ENCODE measurements around the gene FXYD4. TPM values are rescaled to one million over a fixed set of nuclear protein-coding genes. Genes with fewer than 3 reads are reported as not detected.
"Not testable (repeated sequence)": the region's sequence is repeated elsewhere in the genome, so short reads cannot be mapped to it uniquely, and the experiment has no call there.

FXYD4 gene
- total RNA-seq, 1 experiment from 2014 or later, result not detected

DNA sequence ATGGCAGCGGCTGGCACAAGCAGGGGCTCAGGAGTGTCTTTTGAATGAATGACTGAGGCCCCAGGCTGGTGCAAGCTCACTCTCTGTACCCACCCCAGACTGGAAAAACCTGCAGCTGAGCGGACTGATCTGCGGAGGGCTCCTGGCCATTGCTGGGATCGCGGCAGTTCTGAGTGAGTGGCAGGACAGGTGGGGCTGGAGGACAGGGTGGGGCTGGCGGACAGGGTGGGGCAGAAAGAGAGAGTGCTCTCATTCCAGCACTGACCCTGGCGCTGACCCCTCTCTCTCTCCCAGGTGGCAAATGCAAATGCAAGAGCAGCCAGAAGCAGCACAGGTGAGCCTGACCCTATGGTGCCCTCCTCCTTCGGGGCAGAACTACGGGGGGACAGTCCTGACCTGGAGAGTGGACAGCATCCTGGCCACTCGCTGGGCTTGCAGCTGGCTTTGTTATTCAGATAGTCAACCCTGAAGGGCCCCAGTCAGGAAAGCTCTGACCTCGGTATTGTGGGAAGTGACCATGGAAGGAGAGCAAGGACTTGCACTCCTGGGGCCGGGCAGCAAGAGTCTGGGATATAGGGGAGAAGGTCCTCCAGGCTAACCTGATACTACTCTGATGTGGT lies 4.1 kb downstream of the FXYD4 start:
- peak; percentile 64 for DNase-seq (ENCODE audit: low spot score)

- DNase-seq (ENCODE audit: low spot score), result no peak
Observed at GRCh38 chr10:43376046-43376635, 4.7 kb downstream of the FXYD4 start.

DNA sequence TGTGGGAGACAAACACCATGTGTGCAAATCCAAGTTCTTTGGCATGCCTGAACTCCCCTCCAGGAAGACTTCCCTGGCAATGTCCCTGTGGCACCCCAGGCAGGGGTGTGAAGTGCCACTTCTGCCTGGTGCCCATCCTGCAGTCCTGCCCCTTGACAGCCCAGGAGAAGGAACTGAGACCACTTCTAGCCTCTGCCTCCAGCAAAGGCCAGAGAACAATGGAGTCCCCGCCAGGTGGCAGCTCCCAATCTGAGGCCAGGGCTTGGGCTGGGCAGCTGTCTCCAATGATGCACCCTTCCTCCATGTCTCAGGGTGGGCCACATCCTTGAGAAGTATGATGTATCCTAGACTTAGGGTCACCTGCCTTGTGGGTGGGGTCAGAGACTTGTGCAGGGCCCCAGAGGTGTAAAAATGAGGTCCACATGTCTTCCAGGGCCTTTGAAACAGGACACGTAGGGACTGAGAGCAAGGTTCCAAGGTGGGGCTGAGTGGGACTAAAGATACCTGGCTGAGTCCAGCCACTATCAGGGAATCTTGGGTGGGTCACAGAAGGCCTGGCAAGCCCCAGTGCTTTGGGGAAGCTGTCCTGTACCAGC lies 5.5 kb downstream of the FXYD4 start:
- DNase-seq (ENCODE audit: low spot score), result no peak

DNA sequence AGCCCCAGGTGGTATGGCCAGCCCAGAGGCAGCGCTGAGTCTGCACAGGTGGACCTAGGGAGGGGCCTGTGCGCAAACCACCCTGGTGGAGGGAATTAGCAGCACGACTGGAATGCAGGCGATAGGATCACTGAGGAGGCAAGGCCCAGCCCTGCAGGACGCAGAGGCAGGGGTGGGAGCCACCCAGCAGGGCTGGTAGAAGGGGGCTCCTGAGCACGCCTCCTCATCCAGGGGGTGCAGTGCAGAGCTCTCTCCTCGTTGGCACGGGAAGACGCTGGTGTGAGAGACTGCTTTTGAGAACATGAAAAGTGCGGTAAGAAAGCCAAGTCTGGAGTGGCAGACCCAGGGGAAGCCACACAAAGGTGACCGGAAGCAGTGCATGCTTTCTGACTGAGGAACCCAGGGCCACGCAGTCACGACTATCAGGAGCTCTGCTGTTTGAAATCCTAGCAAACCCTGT lies 6.0 kb downstream of the FXYD4 start:
- DNase-seq (ENCODE audit: low spot score), result peak; percentile 88

GRCh38 chr10:43380610-43381222 lies 9.3 kb downstream of the FXYD4 start:
- DNase-seq (ENCODE audit: low spot score), result no peak

GRCh38 chr10:43383204-43383971 lies 12.0 kb downstream of the FXYD4 start:
- DNase-seq (ENCODE audit: low spot score), result no peak

- DNase-seq (ENCODE audit: low spot score), result peak; percentile 46
Observed at GRCh38 chr10:43384252-43385221, 13.1 kb downstream of the FXYD4 start.

GRCh38 chr10:43385412-43386004 lies 14.1 kb downstream of the FXYD4 start:
- no peak for DNase-seq (ENCODE audit: low spot score)

DNA sequence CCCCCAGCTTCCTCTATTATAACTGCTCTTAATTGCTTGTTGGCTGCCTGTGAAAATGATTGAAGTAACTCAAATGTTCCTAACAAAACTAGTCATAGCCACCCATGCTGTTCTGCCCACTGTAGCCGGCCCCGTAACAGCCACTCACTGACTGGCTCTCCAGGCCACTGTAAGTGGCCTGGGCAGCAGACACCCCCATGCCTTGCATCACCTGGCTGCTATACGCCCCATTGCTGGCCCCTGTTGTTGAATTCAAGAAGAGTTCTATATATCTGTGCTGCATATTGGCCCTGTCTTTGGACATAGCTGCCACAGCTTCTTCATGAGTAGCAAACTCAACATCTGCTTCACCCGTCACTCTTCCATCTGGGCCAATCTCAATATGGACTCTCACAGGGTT lies 15.1 kb downstream of the FXYD4 start:
- DNase-seq (ENCODE audit: low spot score), result peak; percentile 0

- DNase-seq (ENCODE audit: low spot score), result peak; percentile 0
Observed at GRCh38 chr10:43386981-43387677, 15.7 kb downstream of the FXYD4 start.

- no peak for DNase-seq (ENCODE audit: low spot score)
Observed at GRCh38 chr10:43387678-43388032, 16.2 kb downstream of the FXYD4 start.

DNA sequence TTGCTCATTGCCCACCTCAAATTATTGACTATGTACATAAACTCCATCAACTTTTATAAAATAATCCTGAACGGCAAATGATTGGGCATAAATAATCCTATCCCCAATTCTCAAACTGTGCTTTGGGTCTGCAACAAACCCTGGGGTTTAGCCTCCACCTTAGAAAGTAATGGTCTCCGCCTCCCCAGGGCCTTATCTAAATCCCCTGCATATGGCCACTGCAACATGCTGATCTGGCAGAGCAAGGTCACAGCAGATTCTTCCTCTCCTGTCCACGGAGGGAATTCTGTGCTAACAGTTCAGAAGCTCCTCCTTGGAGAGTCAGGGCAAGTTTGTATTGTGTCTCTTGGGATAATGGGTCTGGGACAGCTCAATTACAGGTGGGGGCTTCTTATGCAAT lies 18.4 kb downstream of the FXYD4 start:
- DNase-seq (ENCODE audit: low spot score), result no peak

GRCh38 chr10:43390333-43390732 lies 18.9 kb downstream of the FXYD4 start:
- no peak for DNase-seq (ENCODE audit: low spot score)

DNA sequence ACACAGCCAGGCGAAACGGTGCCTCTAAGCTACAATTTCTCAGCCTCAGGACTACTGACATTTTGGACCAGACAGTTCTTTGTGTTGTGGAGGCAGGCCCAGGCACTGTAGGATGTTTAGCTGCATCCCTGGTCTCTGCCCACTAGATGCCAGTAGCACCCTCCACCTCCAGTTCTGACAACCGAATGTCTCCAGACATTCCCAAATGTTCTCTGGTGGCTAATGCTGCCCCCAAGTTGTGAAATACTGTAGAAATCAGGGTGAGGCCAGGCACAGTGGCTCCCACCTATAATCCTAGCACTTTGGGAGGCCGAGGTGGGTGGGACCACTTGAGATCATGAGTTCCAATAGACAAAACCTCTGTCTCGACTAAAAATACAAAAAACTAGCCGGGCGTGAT lies 19.3 kb downstream of the FXYD4 start:
- DNase-seq (ENCODE audit: low spot score), result no peak

GRCh38 chr10:43391496-43391895 lies 20.1 kb downstream of the FXYD4 start:
- peak; percentile 0 for DNase-seq (ENCODE audit: low spot score)

DNA sequence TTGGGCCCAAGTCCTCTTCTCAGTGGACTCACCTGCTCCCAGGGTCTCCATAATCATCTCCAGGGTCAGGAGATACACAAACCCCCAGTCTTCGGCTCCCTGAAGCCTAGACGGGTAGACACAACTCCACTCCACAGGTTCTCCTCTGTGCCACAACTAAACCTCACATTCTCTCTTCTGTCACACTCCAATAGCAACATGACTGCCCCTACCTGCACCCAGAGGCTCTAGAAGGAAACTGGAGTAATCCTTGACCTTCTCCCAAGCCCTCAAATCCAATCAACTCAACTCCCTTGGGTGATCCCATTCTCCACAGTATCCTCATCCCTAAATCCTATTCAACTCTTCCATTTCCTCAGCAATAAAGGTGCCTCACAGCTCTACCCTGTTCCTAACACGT lies 21.3 kb downstream of the FXYD4 start:
- DNase-seq (ENCODE audit: low spot score), result no peak

GRCh38 chr10:43393186-43393585 lies 21.8 kb downstream of the FXYD4 start:
- DNase-seq (ENCODE audit: low spot score), result not testable (repeated sequence)

DNA sequence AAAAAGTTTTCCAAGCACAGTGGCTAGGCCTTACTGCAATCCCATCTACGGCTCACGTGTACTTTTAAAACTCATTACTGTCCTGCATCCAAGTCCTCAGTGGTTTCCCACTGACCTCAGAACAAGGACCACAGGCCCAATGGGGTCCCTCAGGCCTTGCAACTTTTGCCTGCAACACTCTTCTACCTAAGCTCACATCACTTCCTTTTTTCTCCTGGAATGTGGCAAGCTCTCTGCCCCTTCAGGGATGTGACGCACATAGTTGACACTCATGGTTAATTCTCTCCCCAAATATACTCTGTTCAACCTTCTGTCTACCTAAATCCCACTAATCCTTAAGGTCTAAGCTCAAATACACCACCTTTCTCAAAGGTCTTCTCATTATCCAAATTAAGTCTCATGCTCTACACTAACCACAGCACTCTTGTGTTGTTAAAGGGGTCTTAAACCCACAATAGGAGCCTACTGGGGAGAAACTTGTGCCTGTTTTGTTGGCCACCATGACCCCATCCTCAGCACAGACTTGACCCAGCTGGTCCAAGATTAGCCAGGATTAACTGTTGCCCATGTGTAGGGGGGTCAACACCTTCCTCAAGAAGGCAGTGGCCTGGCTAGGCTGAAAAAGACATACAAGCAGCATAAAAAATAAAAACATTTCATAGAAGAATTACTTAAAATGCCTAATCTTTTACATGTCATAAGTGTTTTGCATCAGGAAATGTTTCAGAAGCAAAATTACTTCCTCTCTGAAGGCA lies 22.3 kb downstream of the FXYD4 start:
- DNase-seq (ENCODE audit: low spot score), result no peak

DNA sequence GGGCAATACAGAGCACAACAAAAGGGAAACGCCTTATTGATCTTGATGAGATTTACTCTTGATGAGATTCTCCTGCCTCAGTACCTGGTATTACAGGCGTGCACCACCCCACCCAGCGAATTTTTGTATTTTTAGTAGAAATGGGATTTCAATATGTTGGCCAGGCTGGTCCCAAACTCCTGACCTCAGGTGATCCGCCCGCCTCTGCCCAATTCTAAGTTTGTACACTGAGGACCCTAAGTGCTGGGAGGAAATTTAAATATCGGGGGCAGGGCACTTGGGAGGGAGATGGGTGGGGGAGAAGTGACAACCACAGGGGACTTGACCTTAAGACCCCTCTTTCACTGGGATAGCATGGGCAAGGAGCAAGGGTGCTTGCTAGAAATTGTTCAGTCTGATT lies 23.4 kb downstream of the FXYD4 start:
- DNase-seq (ENCODE audit: low spot score), result no peak

All from HT-29 (cell line).